Dendritic cell treated with granulocyte-macrophage colony-stimulating factor and Interleukin-4, amounts not matched to agents 40 ng/mL and 50 ng/mL, for 4 days (primary cell): ENCODE results near the gene EEF1A2.
A peak's percentile ranks its signal among the peaks of the same experiment; 100 is the strongest.

ENCODE experiments used
- H3K27ac Mint-ChIP-seq: one replicate; pipeline ENCODE4 v1.8.0; 2022; ENCODE audit warnings: mild to moderate bottlenecking, mixed read lengths
- H3K27me3 Mint-ChIP-seq: one replicate; pipeline ENCODE4 v1.8.0; 2022; ENCODE audit warnings: mild to moderate bottlenecking, mixed read lengths
- H3K36me3 Mint-ChIP-seq: one replicate; pipeline ENCODE4 v1.8.0; 2022; ENCODE audit warnings: low read depth, mixed read lengths
- H3K4me1 Mint-ChIP-seq: one replicate; pipeline ENCODE4 v1.8.0; 2022; ENCODE audit warnings: low read depth, mixed read lengths
- H3K4me3 Mint-ChIP-seq: one replicate; pipeline ENCODE4 v1.8.0; 2022; ENCODE audit warnings: mild to moderate bottlenecking, moderate library complexity, mixed read lengths
- H3K9me3 Mint-ChIP-seq: one replicate; pipeline ENCODE4 v1.8.0; 2022; ENCODE audit warnings: mixed read lengths
- intact Hi-C: fragments of 100-400 bp; cut with micrococcal nuclease; formaldehyde crosslinking; loops from one replicate; pipeline ENCODE4 v1.15.0; 2022

The EEF1A2 gene

DNA sequence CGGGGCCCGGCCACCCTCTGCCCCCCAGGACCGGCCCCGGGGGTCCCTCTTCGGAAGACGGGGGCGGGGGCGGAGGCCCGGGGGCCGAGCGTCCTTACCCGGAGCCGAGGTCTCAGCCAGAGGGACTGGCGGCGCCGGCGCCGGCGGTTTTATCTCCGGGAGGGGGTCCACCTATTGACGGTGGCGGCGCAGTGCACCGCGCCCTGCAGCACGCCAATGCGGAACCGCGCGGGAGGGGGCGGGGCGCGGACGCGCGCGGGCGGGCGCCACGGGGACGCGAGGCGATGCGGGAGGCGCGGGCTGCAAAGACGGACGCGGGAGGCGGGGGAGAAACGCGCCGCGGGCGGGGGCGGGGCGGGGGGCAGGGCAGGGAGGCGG lies at the start of gene EEF1A2:
EEF1A2 (minus strand) TSS at position 124 of the 378 bp plus-strand sequence. CDS start 1,320 bp downstream, outside the sequence.
- intact Hi-C loops: no loop called here
- H3K9me3 Mint-ChIP-seq: no peaks in the 10 kb centered on the region
- H3K4me1 Mint-ChIP-seq: peaks cover 12% of the 10 kb centered on the region
- no peak within 1 kb of the TSS for H3K27ac Mint-ChIP-seq
- no peaks in the 10 kb centered on the region for H3K36me3 Mint-ChIP-seq
- peaks cover 70% of the 10 kb centered on the region for H3K27me3 Mint-ChIP-seq
- H3K4me3 Mint-ChIP-seq: peak within 1 kb of the TSS; percentile 59

DNA sequence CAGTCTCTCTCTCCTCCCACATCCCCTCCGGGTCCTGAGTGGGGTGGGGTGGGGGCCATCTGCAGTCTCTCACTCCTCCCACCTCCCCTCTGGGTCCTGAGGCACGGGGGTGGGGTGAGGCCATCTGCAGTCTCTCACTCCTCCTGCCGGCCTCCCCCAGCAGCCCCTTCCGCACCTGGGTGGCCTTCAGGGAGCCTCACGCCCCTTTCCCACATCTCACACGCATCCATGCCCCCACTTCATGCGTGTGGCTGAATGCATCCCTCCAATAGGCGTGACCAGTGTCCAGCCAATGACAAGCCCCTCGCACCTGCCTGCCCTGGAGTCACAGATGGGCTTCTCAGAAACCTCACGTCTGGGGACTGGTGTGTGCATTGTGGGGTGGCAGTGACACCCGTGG lies 49.7 kb upstream of the EEF1A2 start:
- H3K9me3 Mint-ChIP-seq: no peaks in the 10 kb centered on the region
- H3K4me3 Mint-ChIP-seq: no peak overlapping the region
- H3K27ac Mint-ChIP-seq: no peak overlapping the region
- H3K4me1 Mint-ChIP-seq: peaks cover 17% of the 10 kb centered on the region
- H3K27me3 Mint-ChIP-seq: peaks cover 90% of the 10 kb centered on the region
- no peaks in the 10 kb centered on the region for H3K36me3 Mint-ChIP-seq
- intact Hi-C loops: no loop called here

GRCh38 chr20:63547725-63548480 lies 49.0 kb upstream of the EEF1A2 start, which contains the start of gene SRMS:
SRMS (minus strand) TSS chr20:63547749; CDS start chr20:63547463, 286 bp downstream.
- no peaks in the 10 kb centered on the region for H3K9me3 Mint-ChIP-seq
- H3K27ac Mint-ChIP-seq: no peak within 1 kb of the TSS
- peaks cover 88% of the 10 kb centered on the region for H3K27me3 Mint-ChIP-seq
- H3K4me3 Mint-ChIP-seq: no peak within 1 kb of the TSS
- peaks cover 12% of the 10 kb centered on the region for H3K4me1 Mint-ChIP-seq
- no peaks in the 10 kb centered on the region for H3K36me3 Mint-ChIP-seq
- intact Hi-C loops: no loop called here

DNA sequence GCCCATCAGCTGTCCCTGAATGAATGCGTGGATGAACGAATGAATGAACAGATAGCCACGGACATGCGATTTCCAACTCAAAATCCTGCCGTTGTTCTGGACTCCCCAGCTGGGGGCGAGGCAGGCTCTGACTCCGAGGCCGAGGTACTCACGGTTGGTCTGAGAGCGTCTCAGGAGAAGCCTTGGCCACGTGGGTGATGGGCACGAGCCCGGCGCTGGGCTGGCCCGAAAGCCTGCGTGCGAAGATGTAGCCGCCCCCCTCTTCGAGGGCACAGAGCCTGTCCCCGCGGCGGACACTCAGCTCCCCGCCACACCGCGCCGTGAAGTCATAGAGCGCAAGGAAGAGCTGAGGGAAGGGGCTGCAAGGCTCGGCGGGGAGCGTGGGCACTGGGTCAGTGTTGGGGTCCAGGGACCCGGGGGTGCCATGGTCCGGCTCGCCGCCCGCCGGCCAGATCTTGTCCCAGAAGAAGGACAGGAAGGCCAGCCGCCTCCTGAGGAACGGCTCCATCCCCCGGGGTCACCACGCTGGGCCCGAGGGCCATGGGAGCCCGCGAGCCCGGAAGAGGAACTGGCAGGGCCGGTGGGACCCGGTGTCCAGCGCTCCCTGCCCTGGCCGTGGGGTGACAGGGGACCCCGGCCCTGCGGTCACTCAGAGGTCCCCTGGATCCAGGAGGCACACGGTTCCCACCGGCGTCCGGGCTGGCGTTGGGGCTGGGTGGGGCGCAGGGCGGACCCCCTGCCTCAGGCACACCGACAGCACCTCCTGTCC lies 48.3 kb upstream of the EEF1A2 start:
- Mint-ChIP-seq H3K27me3 (peaks cover 85% of the 10 kb centered on the region), H3K4me3 (no peak overlapping the region), H3K9me3 (no peaks in the 10 kb centered on the region), H3K36me3 (no peaks in the 10 kb centered on the region), H3K4me1 (peaks cover 5% of the 10 kb centered on the region), H3K27ac (no peak overlapping the region)
- intact Hi-C loops: no loop called here

- Mint-ChIP-seq H3K27me3 (peaks cover 84% of the 10 kb centered on the region), H3K4me1 (peaks cover 5% of the 10 kb centered on the region), H3K4me3 (no peak overlapping the region), H3K36me3 (no peaks in the 10 kb centered on the region), H3K9me3 (no peaks in the 10 kb centered on the region), H3K27ac (no peak overlapping the region)
- intact Hi-C loops: no loop called here
Observed at GRCh38 chr20:63546256-63546955, 47.5 kb upstream of the EEF1A2 start.

DNA sequence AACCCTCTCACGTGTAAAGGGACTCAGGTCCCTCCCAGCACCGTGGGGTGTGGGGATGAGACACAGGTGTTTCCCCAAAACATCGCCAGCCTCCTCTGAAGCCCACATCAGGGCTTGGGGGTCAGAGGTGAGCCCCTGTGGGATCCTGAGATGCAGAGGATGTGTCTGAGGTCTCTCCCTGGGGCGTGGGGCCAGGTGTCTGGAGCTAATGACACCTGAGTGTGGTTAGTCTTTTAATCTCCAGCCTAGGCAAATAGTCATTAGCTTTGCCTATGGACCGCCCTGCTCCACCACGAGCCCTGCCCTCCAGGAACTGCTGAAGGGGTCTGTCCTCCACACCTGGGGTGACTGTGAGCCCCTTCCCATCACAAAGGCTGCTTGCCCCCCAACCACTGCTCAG lies 46.9 kb upstream of the EEF1A2 start:
- no peaks in the 10 kb centered on the region for H3K36me3 Mint-ChIP-seq

GRCh38 chr20:63544958-63545516 lies 46.2 kb upstream of the EEF1A2 start:
- Mint-ChIP-seq H3K36me3 (no peaks in the 10 kb centered on the region), H3K27me3 (peaks cover 82% of the 10 kb centered on the region), H3K9me3 (no peaks in the 10 kb centered on the region), H3K4me1 (peaks cover 5% of the 10 kb centered on the region), H3K27ac (no peak overlapping the region), H3K4me3 (no peak overlapping the region)
- intact Hi-C loops: no loop called here

More for the DNA sequence above, 46.9 kb upstream of the EEF1A2 start:
- Mint-ChIP-seq H3K4me3 (no peak overlapping the region), H3K27me3 (peaks cover 82% of the 10 kb centered on the region), H3K9me3 (no peaks in the 10 kb centered on the region), H3K4me1 (peaks cover 5% of the 10 kb centered on the region), H3K27ac (no peak overlapping the region)
- intact Hi-C loops: no loop called here

- Mint-ChIP-seq H3K27me3 (peaks cover 82% of the 10 kb centered on the region), H3K36me3 (no peaks in the 10 kb centered on the region), H3K27ac (no peak overlapping the region), H3K9me3 (no peaks in the 10 kb centered on the region), H3K4me1 (peaks cover 5% of the 10 kb centered on the region), H3K4me3 (no peak overlapping the region)
- intact Hi-C loops: no loop called here
Observed at GRCh38 chr20:63544241-63544957, 45.5 kb upstream of the EEF1A2 start.

DNA sequence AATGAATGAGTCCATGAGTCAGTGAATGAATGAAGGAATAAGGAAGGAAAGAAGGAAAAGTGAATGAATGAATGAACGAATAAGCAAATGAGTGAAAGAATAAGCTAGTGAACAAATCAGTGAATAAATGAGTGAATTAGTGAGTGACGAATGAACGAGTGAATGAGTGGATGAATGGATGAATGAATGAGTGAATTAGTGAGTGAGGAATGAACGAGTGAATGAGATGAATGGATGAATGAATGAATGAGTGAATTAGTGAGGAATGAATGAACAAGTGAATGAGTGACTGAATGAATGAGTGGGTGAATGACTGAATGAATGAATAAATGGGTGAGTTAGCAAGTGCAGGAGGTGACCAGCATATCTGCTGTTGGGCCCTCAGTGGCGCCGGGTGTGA lies 44.9 kb upstream of the EEF1A2 start:
- Mint-ChIP-seq H3K27ac (no peak overlapping the region), H3K9me3 (no peaks in the 10 kb centered on the region), H3K4me1 (peaks cover 5% of the 10 kb centered on the region), H3K4me3 (no peak overlapping the region), H3K36me3 (no peaks in the 10 kb centered on the region), H3K27me3 (peaks cover 82% of the 10 kb centered on the region)
- intact Hi-C loops: no loop called here

DNA sequence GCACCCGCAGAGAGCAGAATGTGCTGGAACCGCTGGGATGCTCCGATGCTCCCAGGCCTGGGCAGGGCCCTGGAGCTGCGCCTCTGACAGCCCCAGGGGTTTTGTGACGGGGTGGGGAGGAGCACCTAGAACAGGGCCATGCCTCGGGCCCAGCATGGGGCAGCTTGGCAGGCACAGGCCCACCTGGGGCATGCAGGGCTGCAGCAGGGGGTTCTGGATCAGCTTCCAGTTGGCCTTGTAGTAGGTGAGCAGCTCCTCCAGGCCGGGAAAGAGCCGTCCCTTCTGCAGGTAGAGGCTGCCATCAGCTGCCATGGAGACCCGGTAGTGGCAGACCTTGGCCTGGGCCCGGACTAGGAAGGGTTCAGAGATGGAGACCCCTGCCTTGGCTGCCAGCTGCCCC lies 44.2 kb upstream of the EEF1A2 start:
- Mint-ChIP-seq H3K27ac (no peak overlapping the region), H3K4me1 (peaks cover 7% of the 10 kb centered on the region), H3K9me3 (no peaks in the 10 kb centered on the region), H3K27me3 (peaks cover 76% of the 10 kb centered on the region), H3K4me3 (no peak overlapping the region), H3K36me3 (no peaks in the 10 kb centered on the region)
- intact Hi-C loops: no loop called here

DNA sequence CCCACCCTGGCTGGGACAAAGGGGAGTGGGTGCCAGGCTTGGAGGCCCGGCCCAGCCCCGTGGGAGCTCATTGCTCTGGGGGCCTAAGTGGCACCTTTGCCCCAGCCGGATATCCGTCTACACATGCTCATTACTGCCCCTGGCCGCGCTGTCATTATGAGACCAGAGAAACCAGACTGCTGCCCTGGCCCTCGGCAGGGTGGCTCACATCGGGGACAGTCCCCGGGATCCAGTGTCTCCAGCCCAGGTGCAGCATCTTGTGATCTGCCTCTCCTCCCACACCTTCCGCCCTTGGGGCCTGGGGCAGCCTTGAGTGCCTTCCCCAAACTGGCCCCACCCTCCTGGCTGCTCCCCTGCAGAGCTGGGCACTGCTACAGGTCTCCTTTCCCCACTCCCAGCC lies 43.8 kb upstream of the EEF1A2 start:
- Mint-ChIP-seq H3K4me1 (peaks cover 11% of the 10 kb centered on the region), H3K36me3 (no peaks in the 10 kb centered on the region), H3K27ac (no peak overlapping the region), H3K4me3 (no peak overlapping the region), H3K27me3 (peaks cover 72% of the 10 kb centered on the region), H3K9me3 (no peaks in the 10 kb centered on the region)
- intact Hi-C loops: no loop called here

- Mint-ChIP-seq H3K27ac (no peak overlapping the region), H3K27me3 (peaks cover 67% of the 10 kb centered on the region), H3K4me1 (peaks cover 16% of the 10 kb centered on the region), H3K9me3 (no peaks in the 10 kb centered on the region), H3K36me3 (no peaks in the 10 kb centered on the region), H3K4me3 (no peak overlapping the region)
- intact Hi-C loops: no loop called here
Observed at GRCh38 chr20:63542031-63542559, 43.2 kb upstream of the EEF1A2 start.

DNA sequence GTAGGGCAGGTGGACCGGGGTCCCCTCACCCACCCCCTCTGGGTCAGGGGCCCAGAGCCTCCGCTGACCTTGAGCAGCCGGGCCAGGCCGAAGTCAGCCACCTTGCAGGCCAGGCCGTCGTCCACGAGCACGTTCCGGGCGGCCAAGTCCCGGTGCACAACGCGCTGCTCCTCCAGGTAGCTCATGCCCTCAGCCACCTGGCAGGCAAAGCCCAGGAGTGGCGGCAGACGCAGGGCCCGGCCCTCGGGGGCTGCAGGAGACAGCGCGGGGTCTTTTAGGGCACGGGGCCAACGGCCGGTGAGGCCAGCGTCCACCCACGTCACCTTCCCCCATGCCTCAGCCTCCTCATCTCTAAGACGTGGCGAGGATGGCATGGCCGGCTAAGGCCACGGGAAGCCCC lies 42.5 kb upstream of the EEF1A2 start:
- Mint-ChIP-seq H3K9me3 (no peaks in the 10 kb centered on the region), H3K27ac (no peak overlapping the region), H3K4me3 (no peak overlapping the region), H3K36me3 (no peaks in the 10 kb centered on the region), H3K4me1 (peaks cover 24% of the 10 kb centered on the region), H3K27me3 (peaks cover 61% of the 10 kb centered on the region)
- intact Hi-C loops: no loop called here
